Activated T-cell treated with anti-CD3 and anti-CD28 coated beads for 24 hours (primary cell): ENCODE measurements around the gene TMCC3.
"Not testable (repeated sequence)": the region's sequence is repeated elsewhere in the genome, so short reads cannot be mapped to it uniquely, and the experiment has no call there.

Experiments
- DNase-seq: peaks from one replicate; pipeline ENCODE4 v3.0.0-alpha.2; 2020; ENCODE audit warnings: low read depth

TMCC3 gene

GRCh38 chr12:94599189-94599588 is 51.2 kb downstream of the TMCC3 start:
- DNase-seq, result no peak

- DNase-seq, result no peak
These were observed 53.1 kb downstream of the TMCC3 start for GRCh38 chr12:94597268-94597667.

GRCh38 chr12:94596596-94596995 is 53.8 kb downstream of the TMCC3 start:
- DNase-seq, result no peak

- DNase-seq, result no peak
These were observed 55.2 kb downstream of the TMCC3 start for GRCh38 chr12:94595152-94595551.

GRCh38 chr12:94594443-94594825 is 55.9 kb downstream of the TMCC3 start:
- no peak for DNase-seq

GRCh38 chr12:94593822-94594442 is 56.4 kb downstream of the TMCC3 start:
- DNase-seq, result no peak

- not testable (repeated sequence) for DNase-seq
These were observed 57.6 kb downstream of the TMCC3 start for GRCh38 chr12:94592723-94593122.

GRCh38 chr12:94592080-94592479 is 58.3 kb downstream of the TMCC3 start:
- DNase-seq, result no peak

GRCh38 chr12:94590428-94590827 is 59.9 kb downstream of the TMCC3 start:
- DNase-seq, result no peak

GRCh38 chr12:94589591-94590001 is 60.8 kb downstream of the TMCC3 start:
- DNase-seq, result no peak

GRCh38 chr12:94588346-94588745 is 62.0 kb downstream of the TMCC3 start:
- no peak for DNase-seq

- DNase-seq, result no peak
These were observed 62.8 kb downstream of the TMCC3 start for GRCh38 chr12:94587266-94588241.

GRCh38 chr12:94586589-94587259 is 63.6 kb downstream of the TMCC3 start:
- no peak for DNase-seq

GRCh38 chr12:94585626-94586025 is 64.7 kb downstream of the TMCC3 start:
- no peak for DNase-seq

GRCh38 chr12:94584377-94584776 is 66.0 kb downstream of the TMCC3 start:
- no peak for DNase-seq

GRCh38 chr12:94582591-94582990 is 67.8 kb downstream of the TMCC3 start:
- no peak for DNase-seq

GRCh38 chr12:94575645-94576403 is 74.5 kb downstream of the TMCC3 start:
- DNase-seq, result no peak

GRCh38 chr12:94575024-94575423 is 75.3 kb downstream of the TMCC3 start:
- no peak for DNase-seq

- DNase-seq, result no peak
These were observed 78.8 kb downstream of the TMCC3 start for GRCh38 chr12:94571556-94571955.

- DNase-seq, result no peak
These were observed 80.2 kb downstream of the TMCC3 start for GRCh38 chr12:94570161-94570560.

GRCh38 chr12:94567761-94568160 is 82.6 kb downstream of the TMCC3 start:
- DNase-seq, result no peak

GRCh38 chr12:94566345-94566744 is 84.0 kb downstream of the TMCC3 start:
- DNase-seq, result no peak
